NK-92 (cell line): Measurements from ENCODE around the gene MAP4K1.
"Not testable (repeated sequence)": the region's sequence is repeated elsewhere in the genome, so short reads cannot be mapped to it uniquely, and the experiment has no call there.

Experiments
- DNase-seq: peaks from one replicate; lab custom pipeline; 2025; ENCODE audit not compliant: unreplicated experiment; lab: John Stamatoyannopoulos, UW

MAP4K1 gene

DNA sequence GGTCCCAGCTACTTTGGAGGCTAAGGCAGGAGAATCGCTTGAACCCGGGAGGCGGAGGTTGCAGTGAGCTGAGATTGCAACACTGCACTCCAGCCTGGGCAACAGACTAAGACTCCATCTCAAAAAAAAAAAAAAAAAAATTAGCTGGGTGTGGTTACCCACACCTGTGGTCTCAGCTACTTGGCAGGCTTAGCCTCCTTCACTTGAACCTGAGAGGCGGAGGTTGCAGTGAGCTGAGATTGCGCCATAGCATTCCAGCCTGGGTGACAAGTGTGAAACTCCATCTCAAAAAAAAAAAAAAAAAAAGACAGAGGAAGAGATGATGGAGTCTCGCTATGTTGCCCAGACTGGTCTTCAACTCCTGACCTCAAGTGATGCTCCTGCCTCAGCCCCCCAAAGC is 38.4 kb downstream of the MAP4K1 start:
- not testable (repeated sequence) for DNase-seq

GRCh38 chr19:38577826-38578225 is 39.9 kb downstream of the MAP4K1 start:
- DNase-seq: no peak

DNA sequence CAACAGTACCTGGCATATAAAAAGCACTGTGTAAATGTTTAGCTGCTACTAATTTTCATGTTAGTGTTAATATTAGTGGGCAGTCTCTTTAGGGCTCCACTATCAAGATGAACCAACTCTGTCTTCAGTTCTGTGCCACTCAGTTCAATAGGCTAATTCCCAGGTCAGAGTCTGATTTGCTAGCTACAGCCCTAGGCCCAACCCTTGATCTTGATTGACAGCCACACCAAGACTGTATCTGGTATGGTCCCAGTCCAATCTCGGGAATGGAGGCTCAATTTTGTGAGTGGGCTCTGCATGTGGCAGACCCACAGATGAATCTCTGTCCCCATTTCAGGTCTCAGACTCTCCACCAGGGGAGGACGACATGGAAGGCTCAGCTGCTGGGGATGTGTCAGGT is 46.1 kb downstream of the MAP4K1 start:
- no peak for DNase-seq

DNA sequence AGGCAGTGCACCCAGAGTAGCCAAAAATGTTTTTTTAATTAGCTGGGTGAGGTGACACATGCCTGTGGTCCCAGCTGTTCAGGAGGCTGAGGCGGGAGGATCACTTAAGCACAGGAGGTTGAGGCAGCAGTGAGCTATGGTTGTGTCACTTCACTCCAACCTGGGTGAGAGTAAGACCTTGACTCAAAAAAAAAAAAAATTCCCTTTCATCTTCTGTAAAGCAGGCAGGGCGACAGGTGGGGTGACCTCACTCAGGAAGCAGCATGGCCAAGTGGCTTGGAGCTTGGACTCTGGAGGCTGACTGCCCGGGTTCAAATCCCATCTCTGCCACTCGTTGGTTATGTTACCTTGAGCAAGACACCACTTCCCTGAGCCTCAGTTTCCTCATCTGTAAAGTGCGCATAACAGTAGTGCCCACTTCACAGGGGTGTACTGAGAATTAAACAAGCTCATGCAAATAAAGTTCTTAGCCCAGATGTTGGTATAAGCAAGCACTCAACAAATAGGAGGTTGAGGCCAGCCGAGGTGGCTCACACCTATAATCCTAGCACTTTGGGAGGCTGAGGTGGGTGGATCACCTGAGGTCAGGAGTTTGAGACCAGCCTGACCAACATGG is 48.3 kb downstream of the MAP4K1 start:
- no peak for DNase-seq

DNA sequence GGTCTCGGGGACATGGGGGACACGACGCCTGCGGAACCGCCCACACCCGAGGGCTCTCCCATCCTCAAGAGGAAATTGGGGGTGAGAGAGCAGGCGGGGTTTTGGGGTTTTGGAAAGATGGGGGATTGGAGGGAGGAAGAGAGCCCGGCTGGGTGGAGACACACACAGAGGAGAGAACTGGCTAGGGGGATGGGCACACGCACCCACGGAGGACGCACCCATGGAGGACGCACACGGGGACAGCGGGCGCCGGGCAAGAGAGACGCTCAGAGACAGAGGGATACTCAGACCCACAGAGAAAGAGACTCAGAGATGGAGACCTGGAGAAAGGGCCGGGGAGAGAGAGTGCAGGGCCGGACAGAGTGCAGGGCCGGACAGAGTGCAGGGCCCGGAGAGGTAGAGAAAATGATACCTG is 52.1 kb downstream of the MAP4K1 start:
- no peak for DNase-seq

- DNase-seq: no peak
These were observed 52.6 kb downstream of the MAP4K1 start for GRCh38 chr19:38564981-38565690.

- no peak for DNase-seq
These were observed 54.3 kb downstream of the MAP4K1 start for GRCh38 chr19:38563475-38563874.

DNA sequence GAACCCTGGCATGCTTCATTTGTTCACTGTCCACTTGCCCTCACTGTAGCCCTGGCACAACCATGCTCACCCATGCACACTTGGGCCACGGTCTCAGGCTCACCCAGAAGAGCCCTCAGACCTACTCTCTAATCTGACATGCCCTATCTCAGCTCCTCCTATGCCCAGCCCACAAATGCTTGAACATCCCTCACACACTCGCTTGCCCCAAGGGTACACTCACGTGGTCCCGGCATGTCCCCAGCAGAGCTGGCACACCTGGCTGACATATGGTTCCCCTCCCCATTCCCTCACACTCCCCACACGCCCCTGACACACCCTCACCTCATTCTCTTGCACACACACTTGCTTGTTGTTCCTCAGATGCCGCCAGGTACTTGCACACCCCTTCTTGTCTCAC is 55.7 kb downstream of the MAP4K1 start:
- no peak for DNase-seq

- DNase-seq: no peak
These were observed 56.1 kb downstream of the MAP4K1 start for GRCh38 chr19:38561658-38562057.

DNA sequence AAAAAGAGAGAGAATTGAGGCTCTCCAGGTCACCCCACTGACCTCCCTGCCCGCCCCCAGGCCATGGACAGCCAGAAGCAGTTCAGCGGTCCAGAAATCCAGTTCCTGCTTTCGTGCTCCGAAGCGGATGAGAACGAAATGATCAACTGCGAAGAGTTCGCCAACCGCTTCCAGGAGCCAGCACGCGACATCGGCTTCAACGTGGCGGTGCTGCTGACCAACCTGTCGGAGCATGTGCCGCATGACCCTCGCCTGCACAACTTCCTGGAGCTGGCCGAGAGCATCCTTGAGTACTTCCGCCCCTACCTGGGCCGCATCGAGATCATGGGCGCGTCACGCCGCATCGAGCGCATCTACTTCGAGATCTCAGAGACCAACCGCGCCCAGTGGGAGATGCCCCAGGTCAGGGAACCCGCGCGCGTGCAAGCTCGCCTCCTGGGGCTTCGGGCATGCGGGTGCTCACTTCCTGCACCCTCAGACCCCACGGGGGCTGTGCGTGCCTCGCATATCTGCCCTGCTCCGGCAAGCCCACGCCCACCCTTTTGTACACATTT is 56.6 kb downstream of the MAP4K1 start:
- DNase-seq: no peak

GRCh38 chr19:38559428-38560401 is 58.0 kb downstream of the MAP4K1 start:
- no peak for DNase-seq

GRCh38 chr19:38558933-38559332 is 58.8 kb downstream of the MAP4K1 start:
- not testable (repeated sequence) for DNase-seq

- DNase-seq: no peak
These were observed 60.5 kb downstream of the MAP4K1 start for GRCh38 chr19:38557205-38557799.

GRCh38 chr19:38556521-38557174 is 61.1 kb downstream of the MAP4K1 start:
- DNase-seq: no peak

DNA sequence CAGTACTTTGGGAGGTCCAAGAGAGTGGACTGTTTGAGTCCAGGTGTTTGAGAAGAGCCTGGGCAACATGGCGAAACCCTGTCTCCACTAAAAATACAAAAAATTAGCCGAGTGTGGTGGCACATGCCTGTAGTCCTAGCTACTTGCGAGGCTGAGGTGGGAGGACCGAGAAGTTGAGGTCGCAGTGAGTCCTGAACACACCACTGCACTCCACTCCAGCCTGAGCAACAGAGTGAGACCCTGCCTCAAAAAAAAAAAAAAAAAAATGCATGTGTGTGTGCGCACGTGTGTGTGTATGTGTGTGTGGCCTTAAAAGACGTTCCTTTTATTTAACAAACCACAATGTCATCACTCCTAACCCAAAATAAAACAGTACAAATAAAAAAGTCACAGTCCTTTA is 62.6 kb downstream of the MAP4K1 start:
- DNase-seq: no peak

DNA sequence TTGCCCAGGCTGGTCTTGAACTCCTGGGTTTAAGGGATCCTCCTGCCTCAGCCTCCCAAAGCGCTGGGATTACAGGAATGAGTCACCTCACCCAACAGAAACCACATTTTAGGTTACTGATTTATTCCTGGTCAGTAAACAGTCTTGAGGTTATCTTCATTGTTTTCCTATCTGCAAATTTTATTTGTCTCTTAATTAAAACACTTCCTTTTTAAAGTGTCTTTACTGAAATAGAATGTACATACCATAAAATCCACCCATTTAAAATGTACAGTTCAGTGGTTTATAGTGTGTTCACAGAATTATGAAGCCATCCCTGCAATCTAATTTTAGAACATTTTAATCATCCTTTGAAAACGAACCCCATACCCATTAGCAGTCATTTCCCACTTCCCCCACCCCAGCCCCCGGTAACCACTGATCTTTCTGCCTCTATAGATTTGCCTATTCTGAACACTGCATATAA is 63.0 kb downstream of the MAP4K1 start:
- no peak for DNase-seq

DNA sequence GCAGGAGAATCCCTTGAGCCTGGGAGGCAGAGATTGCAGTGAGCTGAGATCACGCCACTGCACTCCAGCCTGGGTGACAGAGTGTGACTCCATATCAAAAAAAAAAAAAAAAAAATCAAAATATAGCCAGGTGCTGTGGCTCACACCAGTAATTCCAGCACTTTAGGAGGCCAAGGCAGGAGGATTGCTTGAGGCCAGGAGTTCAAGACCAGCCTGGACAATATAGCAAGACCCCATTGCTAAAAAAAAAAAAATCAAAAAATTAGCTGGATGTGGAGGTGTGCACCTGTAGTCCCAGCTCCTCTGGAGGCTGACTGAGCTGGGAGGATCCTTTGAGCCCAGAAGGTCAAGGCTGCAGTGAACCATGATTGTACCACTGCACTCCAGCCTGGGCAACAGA is 64.5 kb downstream of the MAP4K1 start:
- DNase-seq: not testable (repeated sequence)

DNA sequence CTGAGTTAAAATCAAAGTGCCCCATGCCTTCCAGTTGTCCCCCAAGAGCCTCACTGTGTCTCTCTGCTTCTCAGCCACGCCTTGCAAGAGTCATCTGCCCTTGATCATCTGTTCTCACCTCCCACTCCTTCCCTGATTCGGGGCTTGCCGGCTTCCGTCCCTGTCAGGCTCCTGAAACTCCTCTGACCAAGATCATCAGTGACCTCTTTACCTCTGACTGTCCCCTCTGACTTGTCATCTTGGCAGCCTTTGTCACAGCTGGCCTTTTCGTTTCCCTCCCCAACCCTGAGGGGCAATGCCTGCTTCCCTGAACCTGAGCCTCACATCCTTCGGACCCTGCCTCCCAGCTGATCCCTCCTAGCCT is 66.3 kb downstream of the MAP4K1 start:
- no peak for DNase-seq

- no peak for DNase-seq
These were observed 67.4 kb downstream of the MAP4K1 start for GRCh38 chr19:38550376-38550775.

DNA sequence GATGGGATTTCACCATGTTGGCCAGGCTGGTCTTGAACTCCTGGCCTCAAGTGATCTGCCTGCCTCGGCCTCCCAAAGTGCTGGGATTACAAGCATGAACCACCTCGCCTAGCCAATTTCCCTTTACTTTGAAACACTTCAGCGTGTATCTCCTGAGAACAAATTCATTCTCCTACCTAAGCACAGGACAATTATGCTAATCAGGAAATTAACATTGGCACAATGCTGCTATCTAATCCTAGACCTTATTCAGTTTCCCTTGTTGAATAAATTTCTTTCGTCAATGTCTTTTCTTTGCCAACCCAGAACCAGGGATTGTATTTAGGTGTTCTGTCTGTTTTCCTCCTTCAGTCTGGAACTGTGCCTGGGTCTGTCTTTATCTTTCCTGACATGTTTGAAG is 67.8 kb downstream of the MAP4K1 start:
- DNase-seq: no peak
